PFSK-1 (cell line): ENCODE results near the gene MS4A8.

Experiments
- FOXP2 ChIP-seq: optimal IDR thresholded peaks from 2 replicates; pipeline ENCODE3; 2011; ENCODE audit warnings: borderline replicate concordance, control low read depth, inconsistent platforms; ENCODE audit not compliant: insufficient read depth; ENCODE audit errors: extremely low read length, extremely low read depth
- POLR2AphosphoS5 ChIP-seq: IDR thresholded peaks from 2 replicates; pipeline ENCODE4 v1.6.1; 2012; ENCODE audit warnings: low read depth, mild to moderate bottlenecking, control low read depth, low read length, moderate library complexity
- REST ChIP-seq, 2 experiments: IDR thresholded peaks; 2 replicates each; pipeline versions ENCODE4 v1.6.1 to v1.8.0; 2011 to 2012; ENCODE audit warnings: low read depth in 2 of 2, low read length in 2 of 2, control low read depth in 1 of 2, inconsistent platforms in 1 of 2, mild to moderate bottlenecking in 1 of 2, moderate library complexity in 1 of 2; ENCODE audit not compliant: insufficient read depth in 1 of 2
- SIN3A ChIP-seq: IDR thresholded peaks from 2 replicates; pipeline ENCODE4 v1.6.1; 2012; ENCODE audit warnings: mild to moderate bottlenecking, low read length, moderate library complexity, borderline replicate concordance; ENCODE audit not compliant: insufficient read depth
- TAF1 ChIP-seq: IDR thresholded peaks from 2 replicates; pipeline ENCODE4 v1.6.1; 2012; ENCODE audit warnings: low read length, control low read depth, borderline replicate concordance; ENCODE audit not compliant: insufficient read depth

The MS4A8 gene

GRCh38 chr11:60703374-60703773, 4.0 kb downstream of the MS4A8 start:
- TF ChIP-seq REST (IDR thresholded peaks at IDR 0.05; ENCODE audit: insufficient read depth in 1 of 2, low read depth in 2 of 2, low read length in 2 of 2) = no peak
- no peak for TF ChIP-seq TAF1
- no peak for TF ChIP-seq FOXP2
- no peak for TF ChIP-seq POLR2AphosphoS5
- TF ChIP-seq SIN3A = no peak

DNA sequence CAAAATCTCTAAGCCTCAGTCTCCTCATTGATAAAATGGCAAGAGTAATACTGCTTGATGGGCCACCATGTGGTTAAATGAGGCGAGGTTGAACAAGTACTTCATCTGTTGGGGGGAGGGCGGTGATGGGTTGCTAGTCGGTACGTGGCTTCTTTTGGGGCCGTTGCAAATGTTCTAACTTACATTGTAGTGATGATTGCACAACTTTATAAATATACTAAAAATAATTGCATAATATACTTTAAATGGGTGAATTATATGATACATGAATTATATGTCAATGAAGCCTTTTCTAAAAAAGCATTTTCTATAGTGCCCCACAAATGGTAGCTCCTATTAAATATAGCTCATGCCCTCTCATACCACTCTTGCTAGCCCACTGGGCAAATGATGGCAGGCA, 6.5 kb downstream of the MS4A8 start:
- TF ChIP-seq REST (IDR thresholded peaks at IDR 0.05; ENCODE audit: insufficient read depth in 1 of 2, low read depth in 2 of 2, low read length in 2 of 2) (no peak), TAF1 (no peak), FOXP2 (no peak), SIN3A (no peak), POLR2AphosphoS5 (no peak)

GRCh38 chr11:60706931-60707330, 7.5 kb downstream of the MS4A8 start:
- TF ChIP-seq TAF1 (no peak), POLR2AphosphoS5 (no peak)

DNA sequence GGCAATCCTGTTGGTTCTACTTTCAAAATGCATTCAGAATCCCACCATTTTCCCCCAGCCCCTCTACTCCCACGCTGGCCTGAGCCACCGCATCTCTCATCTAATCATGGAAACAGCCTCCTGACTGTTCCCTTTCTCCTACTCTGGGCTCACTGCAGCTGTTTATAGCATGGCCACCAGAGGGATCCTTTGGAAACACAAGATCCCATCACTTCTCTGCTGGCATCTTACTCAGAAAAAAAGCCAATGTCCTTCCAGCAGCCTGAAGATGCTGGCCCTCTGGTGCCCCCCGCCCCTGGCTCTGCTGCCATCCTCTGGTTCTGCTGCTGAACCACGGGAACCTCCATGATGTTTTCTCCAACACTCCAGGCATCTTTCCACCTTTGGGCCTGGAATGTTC, 11.1 kb downstream of the MS4A8 start:
- TF ChIP-seq REST (IDR thresholded peaks at IDR 0.05; ENCODE audit: insufficient read depth in 1 of 2, low read depth in 2 of 2, low read length in 2 of 2) (no peak), POLR2AphosphoS5 (no peak), TAF1 (no peak), FOXP2 (no peak), SIN3A (no peak)

DNA sequence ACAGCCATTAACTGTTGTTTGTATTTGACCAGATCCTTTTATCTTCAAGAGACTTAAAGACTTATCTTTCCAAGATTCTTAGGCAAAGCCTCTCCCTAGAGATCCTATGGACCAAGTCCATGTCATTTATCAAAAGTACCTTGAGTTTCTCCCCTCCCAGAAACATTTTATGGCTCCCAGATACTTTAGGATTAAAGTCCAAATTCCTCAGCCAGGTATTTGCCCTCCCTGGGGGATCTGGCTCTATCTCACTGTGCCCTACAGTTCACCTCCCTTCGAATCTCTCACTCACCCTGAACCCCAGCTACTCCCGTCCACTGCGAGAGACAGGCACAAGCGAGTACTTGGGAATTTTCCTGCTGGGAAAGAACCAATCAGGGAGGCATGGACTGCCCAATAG, 11.9 kb downstream of the MS4A8 start:
- no peak for TF ChIP-seq FOXP2
- no peak for TF ChIP-seq SIN3A
- no peak for TF ChIP-seq TAF1
- TF ChIP-seq REST (IDR thresholded peaks at IDR 0.05; ENCODE audit: insufficient read depth in 1 of 2, low read depth in 2 of 2, low read length in 2 of 2) = no peak
